GM21619 (cell line): ENCODE results near the gene AMHR2.
A peak's percentile ranks its signal among the peaks of the same experiment; 100 is the strongest.
"Not testable (repeated sequence)": the region's sequence is repeated elsewhere in the genome, so short reads cannot be mapped to it uniquely, and the experiment has no call there.

Experiments used
- ATAC-seq: cut with Tn5 transposase; IDR thresholded peaks from one replicate; pipeline ENCODE4 v1.9.1; 2021; ENCODE audit not compliant: unreplicated experiment

The AMHR2 gene

DNA sequence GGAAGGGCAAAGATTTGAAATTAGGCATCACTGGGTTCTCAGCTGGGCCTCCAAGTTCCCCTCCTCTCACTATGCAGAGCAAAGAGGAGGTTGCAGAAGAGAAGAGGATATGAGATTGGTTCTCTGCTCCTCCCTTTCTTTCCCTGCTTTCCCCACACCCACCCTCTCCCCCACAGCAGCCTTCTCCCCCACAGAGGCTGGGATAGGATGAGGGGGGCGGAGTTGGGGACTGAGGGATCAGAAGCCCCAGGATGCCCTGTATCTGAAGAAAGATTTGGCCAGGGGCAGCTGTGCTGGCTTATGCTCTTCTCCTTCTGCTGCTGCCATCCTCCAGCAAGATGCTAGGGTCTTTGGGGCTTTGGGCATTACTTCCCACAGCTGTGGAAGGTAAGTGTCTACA is at the start of gene AMHR2:
Gene AMHR2 (plus strand): TSS at position 259 of the 400 bp plus-strand sequence. CDS start 80 bp downstream, at position 339.
- no peak for ATAC-seq

DNA sequence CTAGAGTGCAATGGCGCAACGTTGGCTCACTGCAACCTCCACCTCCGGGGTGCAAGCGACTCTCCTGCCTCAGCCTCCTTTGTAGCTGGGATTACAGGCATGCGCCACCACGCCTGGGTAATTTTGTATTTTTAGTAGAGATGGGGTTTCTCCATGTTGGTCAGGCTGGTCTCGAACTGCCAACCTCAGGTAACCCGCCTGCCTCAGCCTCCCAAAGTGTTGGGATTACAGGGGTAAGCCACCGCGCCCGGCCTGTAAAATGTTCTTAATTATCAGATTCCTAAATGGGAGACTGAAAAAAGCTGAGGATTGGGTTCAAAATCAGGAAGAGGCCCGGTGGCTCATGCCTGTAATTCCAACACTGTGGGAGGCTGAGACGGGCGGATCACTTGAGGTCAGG is 49.4 kb upstream of the AMHR2 start:
- not testable (repeated sequence) for ATAC-seq

DNA sequence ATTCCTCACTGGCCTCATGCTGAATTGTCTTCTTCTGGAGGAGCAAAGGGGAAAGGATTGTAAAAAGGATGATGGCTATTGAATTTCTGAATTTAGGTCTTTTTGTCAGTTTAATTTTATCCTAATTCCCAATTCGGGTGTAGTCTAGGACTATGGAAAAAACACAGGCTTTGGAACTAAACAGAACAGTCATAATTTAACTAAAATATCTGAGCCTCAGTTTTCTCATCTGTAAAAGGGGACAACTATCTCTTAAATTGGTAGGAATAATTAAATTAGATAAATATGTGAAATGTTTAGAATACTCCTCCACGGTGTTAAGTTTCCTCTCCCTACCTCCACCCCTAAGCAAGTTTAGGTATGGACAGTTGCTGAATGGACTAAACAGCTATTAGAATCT is 46.9 kb upstream of the AMHR2 start:
- ATAC-seq = no peak

DNA sequence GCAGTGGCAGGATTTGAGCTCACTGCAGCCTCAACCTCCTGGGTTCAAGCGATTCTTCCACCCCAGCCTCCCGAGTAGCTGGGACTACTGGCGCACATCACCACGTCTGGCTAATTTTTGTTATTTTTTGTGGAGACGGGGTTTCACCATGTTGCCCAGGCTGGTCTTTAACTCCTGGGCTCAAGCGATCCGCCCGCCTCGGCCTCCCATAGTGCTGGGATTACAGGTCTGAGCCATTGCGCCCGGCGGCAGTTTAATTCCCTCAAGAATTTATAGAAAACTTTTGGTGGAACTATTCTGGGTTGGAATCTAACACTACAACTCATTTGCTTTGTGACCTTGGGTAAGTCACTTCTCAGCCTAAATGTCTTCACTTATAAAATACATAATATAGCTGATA is 45.4 kb upstream of the AMHR2 start:
- ATAC-seq = no peak

DNA sequence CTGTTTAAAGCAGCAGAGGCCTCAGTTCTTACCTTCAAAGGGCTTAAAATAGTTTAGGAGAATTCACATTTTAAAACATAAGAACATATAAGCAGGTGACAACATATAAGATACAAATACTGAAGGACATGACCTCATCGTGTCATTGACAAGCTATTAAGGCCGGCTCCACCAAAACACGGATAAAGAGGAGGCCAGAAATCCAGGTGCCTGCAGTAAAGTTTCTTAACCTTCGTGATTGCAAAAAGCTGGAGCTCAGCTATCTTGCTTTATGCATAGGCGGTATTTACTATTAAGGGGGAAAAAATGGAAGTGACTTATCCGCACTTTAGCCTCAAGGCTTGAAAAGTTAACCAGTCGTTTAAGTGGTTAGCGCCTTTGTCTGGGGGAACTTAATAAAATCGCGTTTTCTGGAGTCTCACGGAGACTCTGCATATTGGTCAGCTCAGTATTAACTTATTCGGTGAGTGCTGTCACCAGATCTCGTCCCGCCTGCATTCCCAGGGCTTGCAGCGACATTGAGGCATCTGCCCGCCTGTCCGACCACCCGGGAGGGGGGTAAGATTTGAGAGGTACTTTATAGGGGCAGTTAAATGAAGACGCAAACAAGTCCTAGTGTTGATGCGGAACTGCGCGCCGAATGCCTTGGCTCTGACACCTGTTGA is 44.8 kb upstream of the AMHR2 start:
- ATAC-seq = no peak

DNA sequence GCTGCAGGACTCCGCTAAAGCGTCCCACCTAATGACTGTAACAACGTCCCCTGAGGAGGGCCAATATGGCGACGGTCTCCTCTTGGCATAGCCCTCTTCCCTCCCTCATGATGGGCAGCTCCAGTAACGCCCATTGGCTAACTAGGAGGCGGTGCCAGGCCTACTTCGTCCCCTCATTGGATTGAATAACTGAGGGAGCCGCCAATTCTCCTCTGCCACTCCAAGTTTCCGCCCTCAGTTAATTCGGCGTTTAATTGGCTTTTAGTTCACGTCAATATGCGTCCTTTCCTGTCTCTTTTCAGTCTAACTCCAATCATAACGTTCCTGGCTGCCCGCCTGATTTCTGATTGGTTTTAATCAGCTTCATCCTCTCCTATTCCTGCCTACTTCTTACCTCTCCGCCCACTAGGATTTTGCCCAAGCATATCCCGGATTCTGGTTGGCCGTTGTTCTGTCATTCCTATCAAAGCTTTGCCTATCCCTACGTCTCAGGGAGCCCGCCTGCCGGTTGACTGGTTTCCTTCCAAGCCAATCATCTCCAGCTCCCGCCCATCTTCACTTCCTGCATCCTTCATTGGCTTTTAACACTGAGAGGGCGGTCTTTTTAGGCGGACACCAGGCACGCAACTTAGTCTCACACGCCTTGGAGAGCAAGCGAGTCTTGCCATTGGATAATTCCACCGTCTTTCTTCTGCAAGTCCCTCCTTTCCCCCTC is 44.1 kb upstream of the AMHR2 start:
- peak; percentile 65 for ATAC-seq

DNA sequence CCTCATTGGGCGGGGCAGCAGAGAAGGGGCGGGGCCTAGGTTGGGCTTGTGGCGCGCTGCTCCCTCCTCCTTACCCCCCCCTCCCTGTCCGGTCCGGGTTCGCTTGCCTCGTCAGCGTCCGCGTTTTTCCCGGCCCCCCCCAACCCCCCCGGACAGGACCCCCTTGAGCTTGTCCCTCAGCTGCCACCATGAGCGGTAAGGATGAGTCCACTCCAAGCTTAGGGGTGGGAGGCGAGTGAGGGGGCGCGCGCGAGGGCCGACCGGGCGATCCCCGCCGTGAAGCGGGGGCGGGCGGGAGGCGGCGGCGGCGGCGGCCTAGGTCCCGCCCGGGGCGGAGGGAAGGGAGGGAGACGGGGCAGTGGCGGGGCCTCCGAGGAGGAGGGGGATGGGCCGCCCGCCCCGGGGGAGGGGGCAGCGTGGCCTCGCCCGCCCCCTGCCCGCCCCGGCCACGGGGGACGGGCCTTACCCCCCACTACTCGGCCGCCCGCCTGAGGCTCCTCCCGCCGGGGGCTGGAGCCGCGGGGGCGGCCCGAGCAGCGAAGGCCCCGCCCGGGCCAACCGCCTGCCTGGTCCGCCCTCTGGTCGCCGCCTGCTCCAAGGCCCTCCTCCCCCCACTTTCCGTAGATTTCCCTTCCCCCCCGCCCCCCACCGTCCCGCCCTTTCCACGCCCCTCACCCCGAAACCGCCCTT is 43.4 kb upstream of the AMHR2 start, which contains the start of gene SP1:
Gene SP1 (plus strand): TSS at position 73 of the 690 bp plus-strand sequence. CDS start 116 bp downstream, at position 189.
- peak; percentile 33 for ATAC-seq

DNA sequence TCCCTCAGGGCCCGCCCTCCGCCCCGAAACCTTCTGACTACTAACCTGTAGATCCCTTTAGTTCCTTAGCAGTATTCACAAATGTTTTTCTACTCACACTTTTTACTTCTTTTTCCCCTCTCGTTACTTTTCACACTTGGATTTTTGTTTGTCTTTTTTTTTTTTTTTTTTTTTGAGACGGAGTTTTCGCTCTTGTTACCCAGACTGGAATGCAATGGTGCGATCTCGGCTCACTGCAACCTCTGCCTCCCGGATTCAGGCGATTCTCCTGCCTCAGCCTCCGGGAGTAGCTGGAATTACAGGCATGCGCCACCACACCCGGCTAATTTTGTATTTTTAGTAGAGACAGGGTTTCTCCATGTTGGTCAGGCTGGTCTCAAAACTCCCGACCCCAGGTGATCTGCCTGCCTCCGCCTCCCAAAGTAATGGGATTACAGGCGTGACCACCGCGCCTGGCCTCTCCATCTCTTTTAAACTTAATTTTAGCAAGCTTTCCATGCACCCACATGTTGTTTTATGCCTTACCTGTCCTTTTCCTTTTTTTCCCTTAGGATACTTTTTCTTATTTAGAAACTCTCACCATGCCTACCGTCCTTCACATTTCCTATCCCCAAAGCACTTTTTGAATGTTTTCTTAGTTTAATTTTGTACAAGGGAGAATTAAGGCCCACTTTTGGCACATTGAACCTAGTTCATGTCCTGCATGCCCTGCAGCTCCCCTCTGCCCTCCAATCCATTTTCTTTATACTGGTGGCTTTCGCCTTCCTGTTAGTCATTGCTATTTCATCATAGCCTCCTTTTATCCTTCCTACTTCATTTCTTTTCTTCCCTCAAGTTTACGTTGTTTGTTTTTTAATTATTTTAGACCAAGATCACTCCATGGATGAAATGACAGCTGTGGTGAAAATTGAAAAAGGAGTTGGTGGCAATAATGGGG is 42.6 kb upstream of the AMHR2 start:
- no peak for ATAC-seq

DNA sequence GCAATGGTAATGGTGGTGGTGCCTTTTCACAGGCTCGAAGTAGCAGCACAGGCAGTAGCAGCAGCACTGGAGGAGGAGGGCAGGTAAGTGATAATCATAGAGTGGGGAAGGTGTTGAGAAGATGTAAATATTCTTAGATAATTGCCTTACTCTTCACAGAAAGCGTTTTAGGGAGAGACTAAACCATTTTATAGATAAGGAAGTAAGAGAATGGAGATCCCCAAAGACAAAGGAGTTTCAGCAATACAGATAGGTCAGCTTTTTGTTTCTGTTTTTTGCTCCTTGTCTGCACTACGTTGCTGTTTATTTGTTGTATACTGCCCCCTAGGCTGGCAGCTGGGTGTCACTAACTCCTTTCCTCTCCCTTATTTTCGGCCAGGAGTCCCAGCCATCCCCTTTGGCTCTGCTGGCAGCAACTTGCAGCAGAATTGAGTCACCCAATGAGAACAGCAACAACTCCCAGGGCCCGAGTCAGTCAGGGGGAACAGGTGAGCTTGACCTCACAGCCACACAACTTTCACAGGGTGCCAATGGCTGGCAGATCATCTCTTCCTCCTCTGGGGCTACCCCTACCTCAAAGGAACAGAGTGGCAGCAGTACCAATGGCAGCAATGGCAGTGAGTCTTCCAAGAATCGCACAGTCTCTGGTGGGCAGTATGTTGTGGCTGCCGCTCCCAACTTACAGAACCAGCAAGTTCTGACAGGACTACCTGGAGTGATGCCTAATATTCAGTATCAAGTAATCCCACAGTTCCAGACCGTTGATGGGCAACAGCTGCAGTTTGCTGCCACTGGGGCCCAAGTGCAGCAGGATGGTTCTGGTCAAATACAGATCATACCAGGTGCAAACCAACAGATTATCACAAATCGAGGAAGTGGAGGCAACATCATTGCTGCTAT is 41.7 kb upstream of the AMHR2 start:
- no peak for ATAC-seq

DNA sequence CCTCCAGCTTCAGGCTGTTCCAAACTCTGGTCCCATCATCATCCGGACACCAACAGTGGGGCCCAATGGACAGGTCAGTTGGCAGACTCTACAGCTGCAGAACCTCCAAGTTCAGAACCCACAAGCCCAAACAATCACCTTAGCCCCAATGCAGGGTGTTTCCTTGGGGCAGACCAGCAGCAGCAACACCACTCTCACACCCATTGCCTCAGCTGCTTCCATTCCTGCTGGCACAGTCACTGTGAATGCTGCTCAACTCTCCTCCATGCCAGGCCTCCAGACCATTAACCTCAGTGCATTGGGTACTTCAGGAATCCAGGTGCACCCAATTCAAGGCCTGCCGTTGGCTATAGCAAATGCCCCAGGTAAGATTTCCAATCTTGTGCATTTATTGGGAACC is 40.4 kb upstream of the AMHR2 start:
- ATAC-seq = no peak

DNA sequence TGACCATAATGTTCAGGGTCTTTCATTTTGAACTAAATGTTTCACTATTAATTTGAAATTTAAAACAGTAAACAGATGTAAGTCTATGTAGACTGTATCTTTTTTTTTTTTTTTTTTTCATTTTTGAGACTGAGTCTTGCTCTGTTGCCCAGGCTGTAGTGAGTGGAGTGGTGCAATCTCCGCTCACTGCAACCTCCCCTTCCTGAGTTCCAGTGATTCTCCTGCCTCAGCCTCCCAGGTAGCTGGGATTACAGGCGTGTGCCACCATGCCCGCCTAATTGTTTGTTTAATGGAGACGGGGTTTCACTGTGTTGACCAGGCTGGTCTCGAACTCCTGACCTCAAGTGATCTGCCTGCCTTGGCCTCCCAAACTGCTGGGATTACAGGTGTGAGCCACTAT is 37.3 kb upstream of the AMHR2 start:
- not testable (repeated sequence) for ATAC-seq

DNA sequence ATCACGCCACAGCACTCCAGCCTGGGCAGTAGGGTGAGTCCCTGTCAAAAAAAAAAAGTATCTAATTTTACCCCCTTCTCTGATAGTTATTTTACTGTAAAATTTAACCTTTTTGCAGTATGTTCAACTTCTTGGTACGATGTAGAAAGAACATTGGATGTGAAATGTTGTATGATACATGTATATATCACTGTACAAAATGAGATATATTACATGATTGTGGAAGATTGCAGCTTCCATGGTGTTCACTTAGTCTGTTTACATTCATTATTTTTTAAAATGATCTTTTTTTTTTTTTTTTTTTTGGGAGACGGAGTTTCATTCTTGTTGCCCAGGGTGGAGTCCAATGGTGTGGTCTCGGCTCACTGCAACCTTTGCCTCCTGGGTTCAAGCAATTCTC is 34.7 kb upstream of the AMHR2 start:
- ATAC-seq = no peak

DNA sequence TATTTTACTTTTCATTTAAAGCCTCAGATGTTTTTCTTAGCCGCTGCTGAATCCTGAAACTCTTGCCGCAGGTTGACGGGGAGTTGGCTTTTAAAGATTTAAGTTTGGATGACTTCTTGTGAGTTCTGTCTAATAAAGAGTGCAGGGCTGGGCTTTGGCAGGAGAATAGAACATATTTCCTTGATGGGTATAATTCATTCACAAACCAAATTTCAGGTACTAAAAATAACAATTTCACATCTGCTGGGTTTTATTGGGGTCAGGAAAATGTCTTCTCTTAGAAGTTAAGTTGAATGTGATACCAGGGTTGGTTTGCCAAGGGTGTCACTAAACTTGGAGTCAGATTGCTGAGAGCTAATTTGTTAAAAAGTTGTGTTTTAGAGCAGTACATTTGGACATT is 34.0 kb upstream of the AMHR2 start:
- ATAC-seq = no peak

DNA sequence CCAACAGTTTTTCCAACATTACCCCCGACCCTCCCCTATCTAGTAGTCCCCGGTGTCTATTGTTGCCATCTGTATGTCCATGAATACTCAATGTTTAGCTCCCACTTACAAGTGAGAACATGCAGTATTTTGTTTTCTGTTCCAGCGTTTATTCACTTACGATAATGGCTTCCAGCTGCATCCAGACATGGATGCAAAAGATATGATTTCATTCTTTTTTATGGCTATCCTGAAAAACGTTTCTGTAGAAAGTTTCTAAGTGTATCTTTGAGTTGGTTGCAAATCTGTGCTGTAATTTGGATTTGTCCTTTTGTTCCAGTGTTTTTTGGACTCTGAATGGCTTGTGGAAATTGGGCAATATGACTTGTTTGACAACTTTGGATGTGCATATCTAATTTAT is 31.9 kb upstream of the AMHR2 start:
- ATAC-seq = no peak

DNA sequence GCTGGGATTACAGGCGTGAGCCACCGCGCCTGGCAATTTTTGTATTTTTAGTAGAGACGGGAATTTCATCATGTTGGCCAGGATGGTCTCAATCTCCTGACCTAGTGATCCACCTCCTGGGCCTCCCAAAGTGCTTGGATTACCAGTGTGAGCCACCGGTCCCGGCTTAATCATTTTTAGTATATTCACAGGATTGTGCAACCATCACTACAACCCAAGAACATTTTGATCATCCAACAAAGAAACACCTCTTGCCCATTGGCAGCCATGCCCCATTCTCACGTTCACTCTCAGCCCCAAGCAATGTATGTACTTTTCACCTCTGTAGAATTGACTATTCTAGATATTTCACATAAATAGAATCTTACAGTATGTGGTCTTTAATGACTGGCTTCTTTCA is 23.8 kb upstream of the AMHR2 start:
- ATAC-seq = no peak

DNA sequence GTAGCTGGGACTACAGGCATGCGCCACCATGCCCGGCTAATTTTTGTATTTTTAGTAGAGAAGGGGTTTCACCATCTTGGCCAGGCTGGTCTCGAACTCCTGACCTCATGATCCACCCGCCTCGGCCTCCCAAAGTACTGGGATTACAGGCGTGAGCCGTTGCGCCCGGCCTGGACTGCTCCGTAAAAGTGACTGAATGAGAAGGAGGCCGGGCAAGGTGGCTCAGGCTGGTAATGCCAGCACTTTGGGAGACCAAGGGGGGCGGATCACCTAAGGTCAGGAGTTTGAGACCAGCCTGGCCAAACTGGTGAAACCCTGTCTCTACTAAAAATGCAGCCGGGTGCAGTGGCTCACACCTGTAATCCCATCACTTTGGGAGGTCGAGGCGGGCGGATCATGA is 21.3 kb upstream of the AMHR2 start:
- not testable (repeated sequence) for ATAC-seq

DNA sequence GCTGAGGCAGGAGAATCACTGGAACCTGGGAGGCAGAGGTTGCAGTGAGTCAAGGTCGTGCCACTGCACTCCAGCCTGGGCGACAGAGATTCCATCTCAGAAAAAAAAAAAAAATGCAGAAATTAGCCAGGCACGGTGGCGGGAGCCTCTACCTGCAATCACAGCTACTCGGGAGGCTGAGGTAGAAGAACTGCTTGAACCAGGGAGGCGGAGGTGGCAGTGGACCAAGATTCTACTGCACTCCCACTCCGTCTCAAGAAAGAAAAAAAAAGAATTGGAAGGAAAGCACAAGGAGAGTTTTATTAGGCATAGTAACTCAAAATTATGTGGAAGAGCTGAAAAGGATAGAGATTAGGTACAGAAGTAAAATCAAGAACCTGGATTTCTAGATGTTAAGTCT is 20.8 kb upstream of the AMHR2 start:
- no peak for ATAC-seq

DNA sequence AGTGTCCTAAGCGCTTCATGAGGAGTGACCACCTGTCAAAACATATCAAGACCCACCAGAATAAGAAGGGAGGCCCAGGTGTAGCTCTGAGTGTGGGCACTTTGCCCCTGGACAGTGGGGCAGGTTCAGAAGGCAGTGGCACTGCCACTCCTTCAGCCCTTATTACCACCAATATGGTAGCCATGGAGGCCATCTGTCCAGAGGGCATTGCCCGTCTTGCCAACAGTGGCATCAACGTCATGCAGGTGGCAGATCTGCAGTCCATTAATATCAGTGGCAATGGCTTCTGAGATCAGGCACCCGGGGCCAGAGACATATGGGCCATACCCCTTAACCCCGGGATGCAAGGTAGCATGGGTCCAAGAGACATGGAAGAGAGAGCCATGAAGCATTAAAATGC is 12.7 kb upstream of the AMHR2 start:
- ATAC-seq = no peak

DNA sequence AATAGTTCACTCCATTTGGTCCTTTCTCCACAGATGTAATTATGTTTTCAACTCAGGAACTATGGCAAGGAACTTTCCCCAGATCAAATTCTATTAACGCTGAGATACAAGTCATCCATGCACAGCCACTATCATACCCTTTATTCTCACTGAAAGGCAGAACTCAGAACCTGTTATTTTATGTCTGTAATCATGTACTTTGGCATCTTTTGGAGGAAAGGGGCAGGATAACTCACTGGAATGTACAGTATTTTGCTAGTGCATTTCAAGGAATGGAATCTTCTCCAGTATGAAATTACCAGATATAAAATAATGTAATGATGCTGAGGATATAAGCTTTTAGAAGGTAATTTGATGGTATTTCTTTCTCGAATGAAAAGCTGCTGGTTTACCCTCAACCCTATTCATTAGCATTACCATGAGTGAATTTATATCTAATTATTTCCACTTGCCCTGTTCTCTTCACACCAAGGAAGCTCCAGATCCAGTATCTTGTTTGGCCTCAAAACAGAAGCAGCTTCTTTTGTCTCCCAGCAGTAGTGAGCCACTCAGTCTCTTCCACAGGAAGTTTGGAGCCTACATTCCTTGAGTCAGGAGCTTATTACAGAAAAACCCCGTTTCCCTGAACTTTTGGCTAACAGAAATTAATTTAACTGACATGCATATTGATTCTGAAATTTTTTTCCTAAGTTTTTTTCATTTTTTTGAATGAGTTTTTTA is 10.0 kb upstream of the AMHR2 start:
- no peak for ATAC-seq
